Muscle layer of colon (tissue), 2 donors: ENCODE results near the gene IZUMO1.
"Not testable (repeated sequence)": the region's sequence is repeated elsewhere in the genome, so short reads cannot be mapped to it uniquely, and the experiment has no call there.

Experiments
- H3K27ac ChIP-seq: one replicate; pipeline ENCODE4 v1.7.0; 2013; ENCODE audit warnings: low read depth, mild to moderate bottlenecking, low read length, moderate library complexity
- H3K27me3 ChIP-seq, 2 donors: one replicate each; pipeline ENCODE4 v1.7.0; 2013; ENCODE audit warnings: low read length in 2 of 2, mild to moderate bottlenecking in 2 of 2; ENCODE audit not compliant: insufficient read depth in 2 of 2, control insufficient read depth in 1 of 2
- H3K36me3 ChIP-seq: one replicate; pipeline ENCODE4 v1.7.0; 2013; ENCODE audit warnings: mild to moderate bottlenecking, low read length; ENCODE audit not compliant: insufficient read depth
- H3K4me1 ChIP-seq: one replicate; pipeline ENCODE4 v1.7.0; 2013; ENCODE audit warnings: mild to moderate bottlenecking, low read length; ENCODE audit not compliant: insufficient read depth
- H3K4me3 ChIP-seq, 2 donors: one replicate each; pipeline ENCODE4 v1.7.0; 2013; ENCODE audit warnings: low read length in 2 of 2, low read depth in 1 of 2, mild to moderate bottlenecking in 1 of 2, moderate library complexity in 1 of 2
- H3K9ac ChIP-seq: one replicate; pipeline ENCODE4 v1.7.0; 2013; ENCODE audit warnings: low read length
- H3K9me3 ChIP-seq: one replicate; pipeline ENCODE4 v1.7.0; 2013; ENCODE audit warnings: mild to moderate bottlenecking, low read length
- donor health status: abdominal sarcoma.
- donor health status: Adenocarcinoma of cecum.

IZUMO1 gene

GRCh38 chr19:48777139-48777538 is 30.4 kb upstream of the IZUMO1 start:
- Histone ChIP-seq H3K36me3 (no peaks in the 10 kb centered on the region), H3K27me3 (no peaks in the 10 kb centered on the region), H3K4me1 (no peaks in the 10 kb centered on the region), H3K9me3 (no peaks in the 10 kb centered on the region), H3K4me3 (no peak overlapping the region), H3K9ac (no peak overlapping the region), H3K27ac (no peak overlapping the region)

DNA sequence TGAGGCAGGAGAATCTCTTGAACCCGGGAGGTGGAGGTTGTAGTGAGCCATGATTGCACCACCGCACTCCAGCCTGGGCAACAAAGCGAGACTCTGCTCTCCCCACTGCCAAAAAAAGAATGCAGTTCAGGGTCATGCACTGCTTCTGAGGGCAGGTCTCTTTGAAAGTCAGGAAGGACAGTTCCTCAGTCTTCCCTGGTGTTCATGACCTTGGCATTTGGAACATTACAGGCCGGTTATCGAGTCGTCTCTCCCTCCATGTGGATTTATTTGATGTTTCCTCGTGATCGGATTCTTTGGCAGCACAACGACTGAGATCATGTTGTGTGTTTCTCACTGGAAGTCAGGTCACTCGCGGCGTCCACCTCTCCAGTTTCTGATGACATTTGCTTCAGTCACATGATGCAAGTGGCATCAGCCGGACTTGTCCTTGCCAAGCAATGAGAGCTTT is 25.8 kb upstream of the IZUMO1 start:
- no peak overlapping the region for H3K4me3 ChIP-seq
- no peaks in the 10 kb centered on the region for H3K4me1 ChIP-seq
- H3K9ac ChIP-seq = no peak overlapping the region
- H3K9me3 ChIP-seq = no peaks in the 10 kb centered on the region
- H3K27me3 ChIP-seq = no peaks in the 10 kb centered on the region
- H3K27ac ChIP-seq = no peak overlapping the region
- no peaks in the 10 kb centered on the region for H3K36me3 ChIP-seq

DNA sequence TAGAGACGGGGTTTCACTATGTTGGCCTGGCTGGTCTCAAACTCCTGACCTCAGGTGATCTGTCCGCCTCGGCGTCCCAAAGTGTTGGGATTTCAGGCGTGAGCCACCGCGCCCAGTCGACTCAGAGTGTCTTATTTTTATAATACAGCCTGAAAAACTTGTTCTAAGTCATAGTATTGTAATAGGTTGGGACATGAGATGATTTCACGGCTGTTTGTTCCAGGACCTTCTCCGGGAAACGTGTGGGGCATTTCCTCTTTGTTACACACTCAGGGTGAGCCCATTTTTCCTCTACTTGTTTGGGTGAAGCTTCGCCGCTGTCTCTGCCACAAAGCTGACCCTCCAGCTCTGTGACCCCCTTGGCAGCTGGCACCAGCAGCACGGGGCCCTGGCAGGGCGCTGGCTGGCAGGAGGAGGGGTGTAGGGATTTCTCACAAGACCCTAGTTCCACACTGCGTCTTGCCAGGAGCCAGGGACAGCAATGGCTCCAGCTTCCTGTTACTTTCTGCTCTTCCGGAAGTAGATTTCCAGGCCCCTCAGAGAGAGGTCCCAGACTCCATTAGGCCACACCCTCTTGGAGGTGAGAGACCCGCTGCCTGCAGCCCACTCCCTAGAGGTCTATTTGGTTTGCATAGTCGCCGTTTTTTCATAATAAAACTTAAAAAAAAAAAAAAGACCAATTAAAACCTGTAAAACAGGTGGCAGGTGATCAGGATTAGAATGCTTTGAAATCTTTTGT is 24.2 kb upstream of the IZUMO1 start:
- no peaks in the 10 kb centered on the region for H3K36me3 ChIP-seq
- no peaks in the 10 kb centered on the region for H3K9me3 ChIP-seq
- no peak overlapping the region for H3K9ac ChIP-seq
- no peak overlapping the region for H3K4me3 ChIP-seq
- no peaks in the 10 kb centered on the region for H3K4me1 ChIP-seq
- H3K27ac ChIP-seq = no peak overlapping the region
- H3K27me3 ChIP-seq = no peaks in the 10 kb centered on the region

DNA sequence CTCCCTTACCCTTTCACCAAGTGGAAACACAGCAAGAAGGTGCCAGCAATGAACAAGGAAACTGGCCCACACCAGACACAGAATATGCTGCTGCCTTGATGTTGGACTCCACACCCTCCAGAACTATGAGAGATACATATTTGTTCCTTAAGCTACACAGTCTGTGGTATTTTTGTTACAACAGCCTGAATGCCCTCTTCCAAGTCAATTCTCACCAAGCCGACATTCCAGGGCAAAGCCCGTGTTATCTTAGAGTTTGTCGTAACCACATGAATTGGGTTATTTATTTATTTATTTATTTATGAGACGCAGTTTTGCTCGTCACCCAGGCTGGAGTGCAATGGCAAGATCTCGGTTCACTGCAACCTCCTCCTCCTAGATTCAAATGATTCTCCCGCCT is 23.6 kb upstream of the IZUMO1 start:
- H3K9ac ChIP-seq = no peak overlapping the region
- H3K36me3 ChIP-seq = no peaks in the 10 kb centered on the region
- H3K27ac ChIP-seq = no peak overlapping the region
- H3K9me3 ChIP-seq = no peaks in the 10 kb centered on the region
- no peaks in the 10 kb centered on the region for H3K4me1 ChIP-seq
- no peaks in the 10 kb centered on the region for H3K27me3 ChIP-seq
- H3K4me3 ChIP-seq = no peak overlapping the region

GRCh38 chr19:48768994-48769713 is 22.4 kb upstream of the IZUMO1 start:
- Histone ChIP-seq H3K27me3 (no peaks in the 10 kb centered on the region), H3K9ac (no peak overlapping the region), H3K9me3 (no peaks in the 10 kb centered on the region), H3K4me3 (no peak overlapping the region), H3K27ac (no peak overlapping the region), H3K36me3 (no peaks in the 10 kb centered on the region), H3K4me1 (no peaks in the 10 kb centered on the region)

- not testable (repeated sequence) for H3K4me3 ChIP-seq, H3K9me3 ChIP-seq, H3K4me1 ChIP-seq, H3K9ac ChIP-seq, H3K27me3 ChIP-seq, H3K27ac ChIP-seq, H3K36me3 ChIP-seq
Observed at GRCh38 chr19:48768171-48768753, 21.6 kb upstream of the IZUMO1 start.

GRCh38 chr19:48765816-48766215 is 19.1 kb upstream of the IZUMO1 start:
- not testable (repeated sequence) for H3K4me3 ChIP-seq, H3K9me3 ChIP-seq, H3K9ac ChIP-seq, H3K27ac ChIP-seq, H3K36me3 ChIP-seq, H3K27me3 ChIP-seq, H3K4me1 ChIP-seq

GRCh38 chr19:48760504-48761205 is 13.9 kb upstream of the IZUMO1 start:
- no peak overlapping the region for H3K4me3 ChIP-seq
- H3K27me3 ChIP-seq = peaks cover 0 to 7% of the 10 kb centered on the region in 2 donors
- H3K9ac ChIP-seq = no peak overlapping the region
- no peaks in the 10 kb centered on the region for H3K36me3 ChIP-seq
- H3K27ac ChIP-seq = no peak overlapping the region
- H3K9me3 ChIP-seq = no peaks in the 10 kb centered on the region
- no peaks in the 10 kb centered on the region for H3K4me1 ChIP-seq

- Histone ChIP-seq H3K36me3 (no peaks in the 10 kb centered on the region), H3K4me3 (no peak overlapping the region), H3K27me3 (peaks cover 0 to 18% of the 10 kb centered on the region in 2 donors), H3K9ac (no peak overlapping the region), H3K4me1 (no peaks in the 10 kb centered on the region), H3K9me3 (no peaks in the 10 kb centered on the region), H3K27ac (no peak overlapping the region)
Observed at GRCh38 chr19:48757741-48758144, 11.0 kb upstream of the IZUMO1 start.

DNA sequence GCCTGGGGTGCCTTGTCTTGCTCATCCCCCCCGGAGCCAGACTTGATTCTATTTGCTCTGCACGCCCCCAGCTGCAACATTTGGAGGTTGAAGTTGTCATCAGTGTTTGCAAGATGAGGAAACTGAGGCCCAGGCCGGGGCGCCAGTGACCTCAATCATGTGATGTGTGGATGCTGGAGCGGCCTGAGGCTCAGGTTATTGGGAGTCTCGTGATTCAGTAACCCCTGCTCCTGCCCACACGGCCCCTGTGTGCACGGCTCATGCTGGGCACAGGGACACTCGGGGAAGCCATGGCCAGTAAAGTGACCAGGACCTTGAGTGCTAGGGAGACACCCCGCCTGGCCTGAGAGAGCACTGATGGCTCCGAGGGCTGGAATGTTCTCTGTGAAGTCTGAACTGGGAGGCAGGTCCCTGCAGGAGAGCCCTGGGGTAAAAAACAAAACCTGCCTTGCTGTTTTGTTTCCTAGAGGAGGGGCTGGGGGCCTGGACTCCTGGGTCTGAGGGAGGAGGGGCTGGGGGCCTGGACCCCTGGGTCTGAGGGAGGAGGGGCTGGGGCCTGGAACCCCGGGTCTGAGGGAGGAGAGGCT is 10.5 kb upstream of the IZUMO1 start:
- Histone ChIP-seq H3K4me3 (no peak overlapping the region), H3K4me1 (no peaks in the 10 kb centered on the region), H3K9ac (no peak overlapping the region), H3K27ac (no peak overlapping the region), H3K36me3 (no peaks in the 10 kb centered on the region), H3K9me3 (no peaks in the 10 kb centered on the region), H3K27me3 (peaks cover 0 to 23% of the 10 kb centered on the region in 2 donors)

- H3K9ac ChIP-seq = no peak overlapping the region
- no peaks in the 10 kb centered on the region for H3K36me3 ChIP-seq
- no peak overlapping the region for H3K4me3 ChIP-seq
- peaks cover 0 to 28% of the 10 kb centered on the region in 2 donors for H3K27me3 ChIP-seq
- H3K27ac ChIP-seq = no peak overlapping the region
- H3K4me1 ChIP-seq = no peaks in the 10 kb centered on the region
- H3K9me3 ChIP-seq = no peaks in the 10 kb centered on the region
Observed at GRCh38 chr19:48756686-48757085, 10.0 kb upstream of the IZUMO1 start.
